ENCODE data around the gene MRPL28.
"Not testable (repeated sequence)": the region's sequence is repeated elsewhere in the genome, so short reads cannot be mapped to it uniquely, and the experiment has no call there.

MRPL28 gene

DNA sequence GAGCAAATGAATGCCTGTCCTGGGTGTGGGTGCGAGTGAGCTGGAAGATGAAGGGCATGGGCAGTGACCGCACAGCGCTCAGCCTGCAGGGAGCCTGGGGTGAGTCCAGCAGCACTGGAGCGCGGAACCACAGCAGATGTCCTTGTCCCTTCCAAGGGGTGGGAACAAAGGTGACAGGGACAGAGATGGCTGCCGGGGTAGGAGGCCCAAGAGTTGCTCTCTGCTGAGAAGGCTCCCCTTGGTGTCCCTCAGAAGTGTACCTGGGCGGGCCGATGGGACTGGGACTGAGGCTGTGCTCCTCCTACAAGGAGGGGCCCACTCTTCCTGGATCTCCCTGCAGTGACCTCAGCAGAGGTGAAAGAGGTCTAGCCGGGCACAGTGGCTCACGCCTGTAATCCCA lies 19.0 kb upstream of the MRPL28 start:
- no peak for DNase-seq

DNA sequence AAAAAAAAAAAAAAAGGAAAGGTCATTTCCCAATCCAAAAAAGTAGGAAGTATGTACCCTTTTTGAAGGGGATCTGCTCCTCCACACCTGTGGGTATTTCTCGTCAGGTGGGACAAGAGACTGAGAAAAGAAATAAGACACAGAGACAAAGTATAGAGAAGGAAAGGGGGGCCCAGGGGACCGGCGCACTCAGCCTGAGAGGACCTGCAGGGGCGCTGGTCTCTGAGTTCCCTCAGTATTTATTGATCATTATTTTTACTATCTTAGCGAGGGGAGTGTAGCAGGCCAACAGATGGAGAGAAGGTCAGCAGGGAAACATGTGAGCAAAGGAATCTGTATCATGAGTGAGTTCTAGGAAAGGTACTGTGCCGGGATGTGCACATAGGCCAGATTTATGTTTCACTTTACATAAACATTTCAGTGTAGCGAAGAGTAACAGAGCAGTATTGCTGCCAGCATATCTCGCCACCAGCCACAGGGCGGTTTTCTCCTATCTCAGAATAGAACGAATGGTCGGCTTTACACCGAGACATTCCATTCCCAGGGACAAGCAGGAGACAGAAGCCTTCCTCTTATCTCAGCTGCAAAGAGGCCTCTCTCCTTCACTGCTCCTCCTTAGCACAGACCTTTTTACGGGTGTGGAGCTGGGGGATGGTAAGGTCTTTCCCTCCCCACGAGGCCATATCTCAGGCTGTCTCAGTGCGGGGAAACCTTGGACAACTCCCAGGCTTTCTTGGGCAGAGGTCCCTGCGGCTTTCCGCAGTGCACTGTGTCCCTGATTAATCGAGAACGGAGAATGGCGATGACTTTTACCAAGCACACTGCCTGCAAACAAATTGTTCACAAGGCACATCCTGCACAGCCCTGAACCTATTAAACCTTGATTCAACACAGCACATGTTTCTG lies 17.7 kb upstream of the MRPL28 start:
- not testable (repeated sequence) for DNase-seq

DNA sequence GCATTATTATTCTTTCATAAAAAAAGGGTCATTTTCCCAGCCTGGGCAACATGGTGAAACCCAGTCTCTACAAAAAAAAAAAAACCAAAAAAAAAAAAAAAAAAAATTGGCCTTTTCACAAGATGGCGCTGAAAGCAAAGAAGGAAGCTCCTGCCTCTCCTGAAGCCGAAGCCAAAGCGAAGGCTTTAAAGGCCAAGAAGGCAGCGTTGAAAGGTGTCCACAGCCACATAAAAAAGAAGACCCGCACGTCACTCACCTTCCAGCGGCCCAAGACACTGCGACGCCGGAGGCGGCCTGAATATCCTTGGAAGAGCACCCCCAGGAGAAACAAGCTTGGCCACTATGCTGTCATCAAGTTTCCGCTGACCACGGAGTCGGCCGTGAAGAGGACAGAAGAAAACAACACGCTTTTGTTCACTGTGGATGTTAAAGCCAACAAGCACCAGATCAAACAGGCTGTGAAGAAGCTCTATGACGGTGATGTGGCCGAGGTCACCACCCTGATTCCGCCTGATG lies 16.4 kb upstream of the MRPL28 start:
- no peak for DNase-seq

DNA sequence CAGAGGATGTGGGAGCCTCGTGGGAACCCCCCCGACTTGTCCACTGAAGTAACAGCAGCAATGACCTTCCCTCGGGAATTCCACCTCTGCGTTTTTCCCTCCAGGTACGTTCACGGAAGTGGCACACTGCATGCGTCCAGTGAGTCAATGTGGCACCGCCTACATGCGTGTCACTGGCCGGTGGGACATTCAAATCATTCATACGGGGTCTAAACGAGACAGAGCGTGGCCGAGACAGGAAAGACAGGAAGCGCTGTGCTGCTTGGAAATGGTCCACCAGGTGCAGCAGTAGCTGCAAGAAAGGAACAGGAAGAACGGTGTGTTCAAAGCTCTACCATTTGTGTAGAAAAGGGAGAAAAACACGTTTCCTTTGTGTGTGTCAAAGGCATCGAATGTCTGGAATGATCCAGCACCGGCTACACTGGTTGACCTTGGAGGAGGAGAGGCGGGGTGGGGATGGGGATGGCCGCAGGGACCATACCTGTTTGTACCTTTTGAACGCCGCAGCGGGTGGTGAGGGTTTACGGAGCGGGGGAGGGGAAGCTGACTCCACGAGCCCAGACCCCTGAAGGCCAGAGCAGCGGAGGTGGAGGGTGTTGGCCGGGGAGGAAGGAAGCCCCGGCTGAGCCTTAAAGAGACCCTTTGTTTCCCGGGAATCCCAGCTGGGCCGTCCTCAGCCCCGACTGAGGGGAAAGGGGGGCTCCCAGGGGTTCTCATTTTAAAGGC lies 13.2 kb upstream of the MRPL28 start:
- peak in 1 of 2 experiments; percentile 42 for DNase-seq

DNA sequence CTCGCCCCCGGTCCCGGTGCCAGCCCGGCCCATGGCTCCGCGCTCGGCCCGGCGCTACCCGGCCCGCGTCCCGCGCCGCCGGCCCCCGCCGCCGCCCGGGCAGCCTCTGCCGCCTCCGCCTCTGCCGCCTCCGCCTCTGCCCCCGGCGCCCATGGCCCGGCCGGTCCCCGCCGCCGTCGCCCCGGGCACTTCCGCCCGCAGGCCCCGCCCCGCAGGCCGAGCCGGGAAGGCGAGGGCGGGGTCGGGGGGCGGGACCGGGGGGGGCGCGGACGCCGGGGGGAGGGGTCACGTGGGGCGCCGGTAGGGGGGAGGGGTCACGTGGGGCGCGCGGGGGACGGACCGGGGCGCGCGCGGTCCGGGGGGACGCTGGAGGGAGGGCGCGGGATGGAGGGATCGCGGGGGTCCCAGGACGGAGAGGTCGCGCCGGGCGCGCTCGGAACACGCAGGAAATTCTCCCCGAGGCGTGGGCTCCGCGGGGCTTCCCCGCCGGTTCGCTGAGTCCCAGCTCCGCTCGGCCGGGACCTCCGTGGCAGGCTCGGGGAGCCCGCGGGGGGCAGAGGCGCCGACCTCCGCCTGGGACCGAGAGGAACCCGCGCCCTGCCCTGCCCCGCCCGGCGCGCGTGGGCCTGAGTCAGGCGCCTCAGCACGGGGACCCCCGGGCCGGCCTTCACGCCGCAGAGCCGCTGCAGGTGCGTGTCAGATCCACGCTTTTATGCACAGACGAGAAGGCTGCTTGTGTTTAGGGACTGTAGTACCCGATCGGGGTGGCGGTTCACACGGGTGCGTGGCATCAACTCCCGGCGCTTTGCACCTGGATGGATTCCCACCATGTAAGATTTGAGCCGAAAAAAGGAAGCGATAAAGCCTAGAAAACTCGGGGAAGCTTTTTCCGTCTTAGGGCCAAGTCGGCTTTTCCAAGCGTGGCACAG lies 11.7 kb upstream of the MRPL28 start, which contains the start of gene PGAP6:
TSS of gene PGAP6 (minus strand) at position 190 of the 929 bp plus-strand sequence. CDS start at position 33, 157 bp downstream.
- DNase-seq: peak; percentile 53 to 75

DNA sequence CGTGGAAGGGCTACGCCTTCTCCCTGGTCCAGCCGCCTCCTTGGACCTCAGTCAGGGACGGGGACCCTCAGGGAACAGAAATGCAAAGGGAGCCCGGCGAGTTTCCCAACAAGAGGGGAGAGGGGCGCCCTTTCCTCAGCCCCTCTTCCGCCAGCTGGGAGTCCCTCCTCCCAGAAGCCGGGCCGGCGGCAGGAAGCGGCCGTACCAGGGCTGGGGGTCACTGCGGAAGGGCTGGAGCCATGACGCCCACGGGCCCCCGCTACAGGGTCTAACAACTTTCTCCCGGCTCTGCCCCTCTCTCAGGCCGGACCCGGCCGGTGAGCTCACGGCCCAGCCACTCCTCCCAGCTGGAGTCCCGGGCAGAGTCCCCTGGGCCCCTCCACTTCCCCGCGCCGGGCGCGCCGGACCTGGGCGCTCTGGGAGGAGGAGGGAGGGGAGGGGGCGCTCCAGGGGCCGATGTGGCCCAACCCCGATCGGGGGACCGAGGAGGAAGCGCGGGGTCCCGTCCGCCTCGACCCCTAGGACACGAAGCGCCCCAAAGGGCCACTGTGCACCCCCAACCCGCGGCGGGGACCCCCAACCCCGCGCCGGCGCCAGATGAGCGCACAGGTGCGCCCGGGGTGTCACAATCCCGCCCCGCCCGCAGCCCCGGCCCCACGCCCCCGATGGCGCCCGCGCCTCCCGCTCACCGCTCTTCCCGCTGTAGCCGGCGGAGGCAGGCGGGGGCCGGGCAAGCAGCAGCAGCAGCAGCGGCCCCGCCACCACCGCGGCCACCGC lies 10.9 kb upstream of the MRPL28 start:
- no peak for DNase-seq

DNA sequence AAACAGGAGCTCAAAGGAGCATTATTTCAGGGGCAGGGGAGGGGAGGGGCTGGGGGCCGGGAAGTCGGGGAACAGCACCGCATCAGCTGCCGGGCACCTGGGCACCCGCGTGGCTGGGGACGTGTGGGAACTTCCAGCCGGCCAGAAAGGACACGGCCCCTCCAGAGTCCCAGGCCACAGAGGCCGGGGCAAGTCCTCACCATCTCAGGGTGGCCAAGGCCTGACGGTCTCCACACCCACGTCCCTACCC lies 10.3 kb upstream of the MRPL28 start:
- DNase-seq: no peak

DNA sequence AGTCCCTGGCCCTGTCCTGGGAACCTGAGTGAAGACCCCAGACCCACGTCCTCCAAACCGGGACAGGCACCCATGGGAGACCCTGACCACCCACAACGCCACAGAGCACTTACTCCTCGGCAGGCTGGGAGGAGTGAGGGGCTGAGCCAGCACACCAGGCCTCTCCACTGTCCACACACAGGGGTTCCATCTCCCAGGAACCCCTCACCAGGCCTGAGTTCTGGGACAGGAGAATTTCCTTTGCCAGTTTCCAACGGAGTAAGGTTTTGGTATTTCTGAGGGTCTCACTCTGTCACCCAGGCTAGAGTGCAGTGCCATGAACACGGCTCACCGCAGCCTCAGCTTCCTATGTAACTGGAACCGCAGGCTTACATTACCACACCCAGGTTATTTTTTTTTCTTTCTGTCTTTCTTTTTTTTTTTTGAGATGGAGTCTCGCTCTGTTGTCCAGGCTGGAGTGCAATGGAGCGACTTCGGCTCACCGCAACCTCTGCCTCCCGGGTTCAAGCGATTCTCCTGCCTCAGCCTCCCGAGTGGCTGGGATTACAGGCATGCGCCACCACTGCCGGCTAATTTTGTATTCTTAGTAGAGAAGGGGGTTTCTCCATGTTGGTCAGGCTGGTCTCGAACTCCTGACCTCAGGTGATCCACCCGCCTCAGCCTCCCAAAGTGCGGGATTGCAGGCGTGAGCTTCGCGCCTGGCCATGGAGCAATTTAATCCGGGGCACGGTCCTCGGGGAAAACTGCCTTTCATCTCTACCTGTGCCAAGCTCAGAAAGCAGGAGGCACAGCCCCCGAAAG lies 9.8 kb upstream of the MRPL28 start:
- no peak for DNase-seq

DNA sequence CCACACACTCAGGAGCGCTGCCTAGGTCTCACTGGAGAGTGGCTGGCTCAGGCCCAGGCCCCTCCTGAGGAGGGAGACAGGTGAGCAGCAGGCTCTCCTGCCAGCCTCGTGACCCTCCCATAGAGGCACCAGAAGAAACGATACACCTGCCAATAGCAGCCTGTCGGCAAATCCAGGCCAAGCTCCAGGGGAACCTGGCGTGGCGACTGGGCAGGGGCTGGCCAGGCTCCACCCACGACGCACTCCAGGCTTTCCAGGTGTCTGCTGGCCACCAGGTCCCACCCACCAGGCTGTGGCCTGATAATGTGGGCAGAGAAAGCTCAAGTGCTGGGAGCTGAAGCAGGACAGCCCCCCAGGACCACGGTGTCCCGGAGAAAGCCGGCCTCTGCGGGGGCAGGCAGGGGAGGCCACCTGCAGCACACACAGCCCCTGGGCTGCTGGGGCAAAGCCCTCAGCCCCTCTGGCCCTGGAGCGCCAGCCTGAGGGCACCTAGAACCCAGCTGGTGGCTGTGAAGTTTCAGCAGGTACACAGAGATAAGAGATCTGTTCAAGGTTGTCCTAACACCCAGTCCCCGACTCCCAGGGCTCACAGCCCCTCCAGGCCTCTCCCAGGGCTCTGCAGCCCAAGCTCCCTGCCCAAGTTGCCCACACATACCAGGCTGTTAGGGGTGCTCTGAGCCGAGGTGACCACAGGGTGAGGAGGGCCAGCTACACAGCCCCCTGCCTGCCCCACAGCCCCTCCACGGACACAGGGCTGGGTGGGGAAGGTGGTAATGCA lies 9.0 kb upstream of the MRPL28 start:
- DNase-seq: no peak

DNA sequence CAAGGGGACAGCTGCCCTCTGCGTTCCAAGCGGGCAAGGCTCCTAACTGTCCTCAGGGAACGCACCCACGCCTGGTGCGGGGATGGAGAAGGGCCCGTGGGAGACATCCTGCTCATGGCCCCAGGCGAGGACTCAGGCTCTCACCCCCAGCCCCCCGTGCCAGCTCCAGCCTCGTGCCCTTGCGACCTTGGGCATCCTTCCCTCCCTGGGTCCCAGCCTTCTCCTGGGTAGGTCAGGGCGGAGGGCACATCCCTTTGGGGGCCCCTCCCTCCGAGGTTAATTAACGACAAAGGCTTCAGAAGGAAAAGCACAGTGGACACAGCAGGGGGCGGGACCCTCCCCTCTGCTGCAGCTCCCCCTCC lies 8.5 kb upstream of the MRPL28 start:
- DNase-seq: no peak

DNA sequence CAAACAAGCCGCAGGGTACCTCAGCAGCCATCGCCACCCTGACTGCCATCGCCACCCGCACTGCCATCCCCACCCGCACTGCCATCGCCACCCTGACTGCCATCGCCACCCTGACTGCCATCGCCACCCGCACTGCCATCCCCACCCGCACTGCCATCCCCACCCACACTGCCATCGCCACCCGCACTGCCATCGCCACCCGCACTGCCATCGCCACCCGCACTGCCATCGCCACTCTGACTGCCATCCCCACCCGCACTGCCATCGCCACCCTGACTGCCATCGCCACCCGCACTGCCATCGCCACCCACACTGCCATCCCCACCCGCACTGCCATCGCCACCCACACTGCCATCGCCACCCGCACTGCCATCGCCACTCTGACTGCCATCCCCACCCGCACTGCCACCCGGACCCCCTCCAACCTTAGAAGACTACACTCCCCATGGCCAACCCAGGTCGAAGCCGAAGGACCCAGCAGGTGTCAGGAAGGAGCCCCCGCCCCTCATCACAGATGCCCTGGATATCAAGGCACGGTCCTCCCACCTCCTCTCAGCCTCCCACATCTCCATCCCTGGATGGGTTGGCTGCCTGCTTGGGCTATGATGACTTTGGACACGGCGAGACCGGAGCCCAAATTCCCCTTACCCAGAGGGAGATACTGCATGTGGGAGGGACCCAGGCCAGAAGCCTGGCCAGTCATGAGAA lies 7.9 kb upstream of the MRPL28 start:
- not testable (repeated sequence) for DNase-seq

DNA sequence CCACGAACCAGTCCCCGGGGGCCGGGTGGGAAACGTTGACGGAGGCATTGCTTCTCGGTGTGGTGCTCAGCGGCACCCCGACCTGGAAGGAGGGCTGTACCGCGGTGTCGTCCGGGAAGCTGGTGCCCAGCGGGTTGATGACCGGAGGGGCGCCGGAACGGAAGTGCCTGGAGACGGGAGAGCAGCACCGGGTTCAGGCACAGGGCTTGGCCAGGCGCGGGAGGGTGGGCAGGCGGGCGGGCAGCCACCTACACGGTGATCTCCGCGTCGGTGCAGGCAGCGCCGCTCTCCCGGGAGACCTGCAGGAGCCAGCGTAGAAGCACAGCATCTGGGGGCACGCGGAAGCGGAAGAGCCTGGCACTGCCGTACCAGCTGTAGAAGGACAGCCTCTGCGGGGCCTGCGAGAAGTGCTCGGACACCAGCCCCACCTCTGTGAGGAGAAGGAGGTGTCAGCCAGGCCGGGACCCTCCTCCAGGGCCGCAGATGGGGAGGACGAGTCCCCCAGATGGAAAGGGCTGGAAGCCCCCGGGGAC lies 7.1 kb upstream of the MRPL28 start:
- no peak for DNase-seq

DNA sequence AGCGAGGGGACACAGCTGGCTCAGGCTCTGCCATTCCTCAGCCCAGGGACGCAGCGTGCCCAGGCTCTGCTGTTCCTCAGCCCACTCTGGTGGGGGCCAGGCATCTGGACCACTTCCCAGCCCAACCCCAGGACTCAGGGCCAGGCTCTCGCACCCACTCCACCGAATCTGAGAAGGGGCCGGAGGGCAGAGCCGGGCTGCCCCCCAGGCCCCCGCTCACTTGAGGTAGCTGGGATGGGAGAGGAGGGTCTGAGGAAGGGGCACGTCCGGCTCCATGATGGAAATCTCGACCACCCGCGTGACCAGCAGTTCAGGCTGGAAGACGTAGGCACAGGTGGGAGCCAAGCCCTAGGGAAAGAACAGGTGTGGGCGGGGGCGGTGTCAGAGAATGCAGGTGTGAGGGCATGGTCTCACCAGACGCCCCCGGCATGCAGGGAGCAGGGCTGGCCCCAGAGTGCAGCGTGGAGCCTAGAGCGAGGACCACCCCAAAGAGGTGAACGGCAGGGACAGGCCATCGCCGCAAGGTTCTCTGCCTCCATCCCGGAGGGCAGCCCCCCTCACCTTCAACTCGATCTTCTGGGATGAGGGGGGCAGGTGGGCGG lies 6.6 kb upstream of the MRPL28 start:
- DNase-seq: no peak

DNA sequence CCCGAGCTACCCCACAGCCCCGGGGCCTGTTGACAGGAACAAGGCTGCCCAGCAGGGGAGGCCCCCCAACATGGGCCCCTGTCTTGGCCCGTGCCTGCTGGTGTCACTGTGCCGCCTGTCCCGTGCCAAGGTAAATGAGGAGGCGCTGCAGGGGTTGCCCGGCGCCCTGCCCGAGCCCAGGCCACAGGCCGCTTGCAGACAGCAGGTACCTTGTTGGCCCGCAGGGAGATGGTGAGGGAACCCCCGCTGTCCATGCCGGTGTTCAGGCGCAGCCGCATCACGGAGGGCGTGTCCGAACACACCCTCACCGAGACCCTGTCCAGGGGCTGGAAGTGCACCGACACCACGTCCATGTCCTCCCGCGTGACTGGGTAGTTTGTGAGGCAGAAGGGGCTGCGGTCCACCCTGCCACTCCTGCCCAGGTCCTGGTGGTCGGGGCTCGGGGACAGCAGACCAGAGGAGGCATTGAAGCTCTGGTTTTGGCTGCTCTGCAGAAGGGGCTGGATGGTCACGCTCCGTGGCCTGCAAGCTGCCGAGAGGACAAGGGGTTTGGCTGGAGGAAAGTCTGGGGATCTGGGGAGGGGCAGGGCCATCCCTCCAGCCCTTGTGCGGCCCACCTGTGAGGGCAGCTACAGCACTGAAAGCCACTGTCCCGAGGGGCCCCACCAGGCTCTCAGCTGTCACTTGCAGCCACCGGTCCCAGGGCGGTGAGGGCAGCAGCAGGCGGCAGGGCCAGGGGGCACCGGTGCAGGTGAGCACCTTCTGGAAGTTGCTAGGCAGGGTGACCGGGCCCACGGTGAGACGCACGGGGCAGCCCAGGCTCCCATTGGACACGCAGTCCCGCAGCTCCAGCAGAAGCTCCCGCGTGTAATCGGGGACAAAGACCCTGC lies 5.8 kb upstream of the MRPL28 start:
- DNase-seq: no peak

DNA sequence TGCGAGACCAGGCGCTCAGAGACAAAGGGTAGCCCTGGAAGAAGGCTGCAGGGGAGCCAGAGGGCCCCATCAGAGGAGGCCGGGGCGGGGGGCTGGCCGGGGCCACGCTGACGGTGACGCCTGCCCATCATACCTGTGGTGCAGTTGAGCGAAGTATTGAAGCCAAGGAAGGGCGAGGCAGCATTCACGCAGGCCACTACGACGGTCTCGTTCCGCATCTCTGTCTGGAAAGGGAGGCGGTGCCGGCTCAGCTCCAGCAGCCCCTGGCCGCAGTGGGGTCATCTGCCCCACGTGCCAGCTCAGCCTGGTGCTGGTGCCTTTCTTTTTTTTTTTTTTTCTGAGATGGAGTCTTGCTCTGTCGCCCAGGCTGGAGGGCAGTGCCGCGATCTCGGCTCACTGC lies 4.9 kb upstream of the MRPL28 start:
- DNase-seq: no peak

DNA sequence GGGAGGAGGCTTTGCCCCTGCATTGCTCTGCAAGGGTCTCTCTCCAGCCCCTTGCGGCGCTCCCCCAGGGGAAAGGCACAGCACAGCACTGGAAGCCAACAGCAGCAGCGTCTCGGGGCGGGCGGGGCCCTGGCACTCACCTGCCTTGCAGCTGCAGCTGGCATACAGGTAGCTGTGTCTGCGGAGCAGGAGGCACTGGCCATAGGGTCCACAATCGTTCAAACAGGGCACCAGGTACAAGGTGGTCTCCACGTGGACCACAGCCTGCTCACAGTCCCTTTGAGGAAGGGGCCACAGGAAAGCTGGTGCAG lies 4.2 kb upstream of the MRPL28 start:
- DNase-seq: no peak

DNA sequence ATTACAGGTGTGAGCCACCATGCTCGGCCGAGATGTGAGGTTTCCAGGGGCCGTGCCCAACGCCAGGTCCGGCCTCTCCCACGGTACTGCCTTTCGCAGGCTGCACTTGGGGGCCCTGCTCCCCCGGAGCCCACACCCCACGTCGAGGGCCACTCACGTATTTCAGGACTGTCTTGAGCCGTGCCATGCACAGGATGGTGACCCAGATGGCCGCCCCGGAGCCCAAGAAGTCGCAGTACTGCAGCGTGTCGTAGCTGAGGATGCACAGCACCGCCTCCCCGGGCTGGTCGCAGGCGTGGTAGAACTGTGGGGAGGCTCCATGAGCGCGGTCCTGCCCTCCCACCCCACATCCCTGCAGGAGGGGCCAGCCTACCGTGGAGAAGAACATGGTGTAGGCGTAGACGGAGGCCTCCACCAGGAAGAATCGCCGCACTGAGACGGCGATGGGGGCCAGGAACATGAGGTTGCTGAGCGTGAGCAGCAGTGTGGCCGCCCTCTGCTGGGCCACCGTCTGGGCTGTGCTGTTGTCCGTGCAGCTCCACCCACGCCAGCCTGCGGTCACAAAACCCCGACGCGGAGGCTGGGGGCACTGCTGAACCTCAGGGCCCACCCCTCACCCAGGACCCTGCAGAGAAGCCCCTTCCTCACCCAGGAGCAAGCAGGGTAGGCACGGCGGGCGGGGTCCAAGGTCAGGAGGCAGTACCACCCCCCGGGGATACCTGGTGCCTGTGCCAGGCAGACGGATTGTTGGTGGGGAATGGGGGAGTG lies 3.7 kb upstream of the MRPL28 start:
- DNase-seq: no peak
